Heart left ventricle (tissue), 16 donors: ENCODE measurements around the gene ELF3. TPM values are rescaled to one million over a fixed set of nuclear protein-coding genes. Genes with fewer than 3 reads are reported as not detected.

Experiments
- ATAC-seq, 4 donors: fragments of 200-7000 bp; cut with Tn5 transposase; one replicate each; pipeline ENCODE4 v1.9.1; 2020 to 2022; ENCODE audit warnings: moderate library complexity in 4 of 4, mild to moderate bottlenecking in 3 of 4, moderate number of reproducible peaks in 1 of 4
- DNase-seq, 5 donors: peaks; one replicate each; pipeline ENCODE4 v3.0.0-alpha.2; 2020
- H3K27ac ChIP-seq, 12 donors: fragments of 200-600 bp; sonication (generic) in 4 of 12; one replicate each; pipeline versions ENCODE4 v1.5.0 to v1.8.0; 2016 to 2022; ENCODE audit warnings: mild to moderate bottlenecking in 2 of 12
- H3K27me3 ChIP-seq, 9 donors: fragments of 200-600 bp; sonication (generic) in 2 of 9; one replicate each; pipeline versions ENCODE4 v1.5.1 to v1.8.0; 2016 to 2022; ENCODE audit warnings: mild to moderate bottlenecking in 3 of 9
- H3K36me3 ChIP-seq, 9 donors: fragments of 200-600 bp; sonication (generic) in 2 of 9; one replicate each; pipeline versions ENCODE4 v1.5.0 to v1.8.0; 2018 to 2022; ENCODE audit warnings: mild to moderate bottlenecking in 2 of 9
- H3K4me1 ChIP-seq, 12 donors: fragments of 200-600 bp; sonication (generic) in 4 of 12; one replicate each; pipeline versions ENCODE4 v1.5.0 to v1.8.0; 2016 to 2022; ENCODE audit warnings: mild to moderate bottlenecking in 3 of 12
- H3K4me3 ChIP-seq, 12 donors: fragments of 200-600 bp; sonication (generic) in 4 of 12; one replicate each; pipeline versions ENCODE4 v1.5.0 to v1.8.0; 2017 to 2022; ENCODE audit warnings: mild to moderate bottlenecking in 9 of 12, moderate library complexity in 4 of 12
- H3K9me3 ChIP-seq, 12 donors: fragments of 200-600 bp; sonication (generic) in 4 of 12; one replicate each; pipeline versions ENCODE4 v1.5.0 to v1.8.0; 2016 to 2022; ENCODE audit warnings: mild to moderate bottlenecking in 1 of 12
- POLR2A ChIP-seq, 2 donors: fragments of 450-650 bp; IDR thresholded peaks; one replicate each; pipeline ENCODE4 v1.6.1; 2017; ENCODE audit warnings: antibody characterized with exemption in 2 of 2, mild to moderate bottlenecking in 2 of 2, moderate library complexity in 2 of 2
- WGBS, 4 donors: extraction: QIAGEN DNeasy Blood & Tissue Kit in 2 of 4; methylation state at CpG; one replicate each; pipeline versions ENCODE4 v1.1.5 to v1.1.7; 2013 to 2018; 5-methylcytosine and 5-hydroxymethylcytosine counted together
- intact Hi-C, 10 donors: fragments of 100-400 bp; cut with DNase I; formaldehyde crosslinking; loops; one replicate each; pipeline versions ENCODE4 v1.11.1 to v1.14.2; 2022
- polyA plus RNA-seq, 2 donors: library from polyadenylated mRNA; stranded (reverse); fragments of 200-250 nt; gene quantifications; one replicate each; pipeline ENCODE4 v1.2.3, GENCODE V29; 2013
- total RNA-seq, 9 donors: library from RNA; depleted of rRNA in 2 of 9; stranded (reverse); fragments of >200 nt in 2 of 9; fragmentation: NEBNext Ultra II Directional in 3 of 9; extraction: Animal tissue kit (Norgen Biotek cat#: 25700) in 3 of 9; gene quantifications; one replicate each; pipeline versions ENCODE4 v1.1.0 to v1.2.4, GENCODE V29; 2016 to 2023
- TF ChIP-seq, protein P1 (sequence below), 12 donors: fragments of 200-600 bp; sonication (generic) in 4 of 12; IDR thresholded peaks; one replicate each; pipeline versions ENCODE4 v1.5.0 to v1.8.0; 2018 to 2022; ENCODE audit warnings: antibody characterized with exemption in 12 of 12, mild to moderate bottlenecking in 5 of 12
- donor health status: ischemic (EF 13 %, LVEDD 7.1; RV severe dilation, severe dysfunction).
- donor health status: healthy with polysubstance abuse.
- donor health status: DM: no; HTN: yes; CAD: no.
- donor health status: DM: no; HTN: no; CAD: no.
- donor health status: ischemic (EF 25% LVEDD 6.9; RV normal size, moderate dysfunction).
- donor health status: ischemic (EF 25% LVEDD 5.7; RV mildly dilated, moderate dysfunction).
- donor health status: healthy.
- donor health status: DM: yes; HTN: yes; CAD: no.
- donor health status: ischemic (EF 35%, LVEDD 5.7; RV mildly dilated, moderate dysfunction).
- donor health status: nonischemic (EF 11% LVEDD 7.7; RV severe dilation, severe dysfunction).
- donor health status: DM: yes; HTN: yes; CAD: no.
- donor health status: PGD.
- donor health status: ischemic (EF 29% LVEDD 5.4; RV normal size, mild dysfunction).
- donor health status: nonischemic (EF 23%, LVEDD 6.1; RV moderate dilation, normal function).

ELF3 gene
- total and polyA plus RNA-seq, 11 donors = 0.15 to 42.5 (median 0.69) TPM; not detected in 2

DNA sequence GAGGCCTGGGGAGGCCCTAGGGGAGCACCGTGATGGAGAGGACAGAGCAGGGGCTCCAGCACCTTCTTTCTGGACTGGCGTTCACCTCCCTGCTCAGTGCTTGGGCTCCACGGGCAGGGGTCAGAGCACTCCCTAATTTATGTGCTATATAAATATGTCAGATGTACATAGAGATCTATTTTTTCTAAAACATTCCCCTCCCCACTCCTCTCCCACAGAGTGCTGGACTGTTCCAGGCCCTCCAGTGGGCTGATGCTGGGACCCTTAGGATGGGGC is 5.2 kb downstream of the ELF3 start:
- TF ChIP-seq, protein P1, sequence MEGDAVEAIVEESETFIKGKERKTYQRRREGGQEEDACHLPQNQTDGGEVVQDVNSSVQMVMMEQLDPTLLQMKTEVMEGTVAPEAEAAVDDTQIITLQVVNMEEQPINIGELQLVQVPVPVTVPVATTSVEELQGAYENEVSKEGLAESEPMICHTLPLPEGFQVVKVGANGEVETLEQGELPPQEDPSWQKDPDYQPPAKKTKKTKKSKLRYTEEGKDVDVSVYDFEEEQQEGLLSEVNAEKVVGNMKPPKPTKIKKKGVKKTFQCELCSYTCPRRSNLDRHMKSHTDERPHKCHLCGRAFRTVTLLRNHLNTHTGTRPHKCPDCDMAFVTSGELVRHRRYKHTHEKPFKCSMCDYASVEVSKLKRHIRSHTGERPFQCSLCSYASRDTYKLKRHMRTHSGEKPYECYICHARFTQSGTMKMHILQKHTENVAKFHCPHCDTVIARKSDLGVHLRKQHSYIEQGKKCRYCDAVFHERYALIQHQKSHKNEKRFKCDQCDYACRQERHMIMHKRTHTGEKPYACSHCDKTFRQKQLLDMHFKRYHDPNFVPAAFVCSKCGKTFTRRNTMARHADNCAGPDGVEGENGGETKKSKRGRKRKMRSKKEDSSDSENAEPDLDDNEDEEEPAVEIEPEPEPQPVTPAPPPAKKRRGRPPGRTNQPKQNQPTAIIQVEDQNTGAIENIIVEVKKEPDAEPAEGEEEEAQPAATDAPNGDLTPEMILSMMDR (IDR thresholded peaks at IDR 0.05) = no peak
- TF ChIP-seq POLR2A (IDR thresholded peaks at IDR 0.05) = no peak
- no peak for ATAC-seq
- Histone ChIP-seq H3K4me1 (peaks cover 0 to 3% (median 0%) of the 10 kb centered on the region in 12 donors), H3K4me3 (no peak overlapping the region), H3K27ac (no peak overlapping the region), H3K27me3 (peaks cover 0 to 5% (median 0%) of the 10 kb centered on the region in 9 donors), H3K36me3 (no peaks in the 10 kb centered on the region), H3K9me3 (no peaks in the 10 kb centered on the region)
- DNase-seq = no peak
- intact Hi-C loops = no loop called here
- WGBS, 4 donors = 84 to 93% (median 90%) methylated on average over 3 of the region's 3 CpGs

GRCh38 chr1:202016022-202016810 is 5.8 kb downstream of the ELF3 start:
- H3K4me1 ChIP-seq = peaks cover 0 to 3% (median 0%) of the 10 kb centered on the region in 12 donors
- H3K27ac ChIP-seq = no peak overlapping the region
- ATAC-seq (no peak), DNase-seq (no peak)
- peaks cover 0 to 5% (median 0%) of the 10 kb centered on the region in 9 donors for H3K27me3 ChIP-seq
- intact Hi-C loops = no loop called here
- no peak overlapping the region for H3K4me3 ChIP-seq
- 88 to 91% (median 89%) methylated on average over 9 of the region's 9 CpGs for WGBS, 4 donors
- TF ChIP-seq, protein P1 (IDR thresholded peaks at IDR 0.05) = no peak
- no peak for TF ChIP-seq POLR2A (IDR thresholded peaks at IDR 0.05)
- H3K9me3 ChIP-seq = no peaks in the 10 kb centered on the region
- H3K36me3 ChIP-seq = no peaks in the 10 kb centered on the region

GRCh38 chr1:202016811-202017748 is 6.7 kb downstream of the ELF3 start:
- Histone ChIP-seq H3K4me3 (no peak overlapping the region), H3K27me3 (peaks cover 0 to 5% (median 0%) of the 10 kb centered on the region in 9 donors), H3K27ac (no peak overlapping the region), H3K4me1 (peaks cover 0 to 3% (median 0%) of the 10 kb centered on the region in 12 donors), H3K36me3 (no peaks in the 10 kb centered on the region), H3K9me3 (no peaks in the 10 kb centered on the region)
- TF ChIP-seq, protein P1 (IDR thresholded peaks at IDR 0.05) = no peak
- TF ChIP-seq POLR2A (IDR thresholded peaks at IDR 0.05) = no peak
- DNase-seq (no peak), ATAC-seq (no peak)
- 91 to 95% (median 93%) methylated on average over 21 of the region's 21 CpGs for WGBS, 4 donors
- intact Hi-C loops = no loop called here
